GM18498 (cell line): Measurements from ENCODE around the gene NIPAL3.
A peak's percentile ranks its signal among the peaks of the same experiment; 100 is the strongest.

ENCODE experiments used
- ATAC-seq: cut with Tn5 transposase; IDR thresholded peaks from one replicate; pipeline ENCODE4 v1.9.1; 2021; ENCODE audit warnings: mild to moderate bottlenecking, moderate library complexity; ENCODE audit not compliant: unreplicated experiment

NIPAL3 gene

DNA sequence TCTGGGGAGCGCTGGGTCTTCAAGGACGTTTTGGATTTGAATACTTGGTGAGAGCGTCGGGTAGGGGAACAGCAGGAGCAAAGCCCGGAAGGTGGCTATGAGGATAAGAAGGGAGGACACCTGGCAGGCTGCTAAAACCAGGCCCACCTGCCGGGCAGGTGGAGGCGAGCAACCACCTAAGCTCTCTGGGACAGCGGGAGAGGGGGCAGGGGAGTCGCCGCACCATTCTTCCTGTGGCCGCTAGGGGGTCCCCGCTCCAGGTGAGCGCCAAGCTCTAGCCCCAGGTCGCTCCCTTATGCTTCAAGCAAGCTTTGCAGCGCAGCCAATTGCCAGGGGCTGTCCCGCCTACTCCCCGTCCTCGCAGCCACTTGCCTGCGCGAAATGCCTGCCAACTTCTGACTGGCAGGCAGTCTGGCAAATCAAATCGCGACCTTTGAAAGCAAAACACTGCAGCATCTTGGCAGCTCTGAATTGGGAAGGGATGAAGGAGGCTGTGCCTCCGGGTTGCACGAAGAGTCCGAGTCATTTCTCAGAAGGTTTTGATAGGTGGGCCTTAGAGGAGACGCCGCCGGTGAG, at the start of gene NIPAL3:
NIPAL3 (plus strand) TSS at position 469 of the 576 bp plus-strand sequence. CDS start 3,746 bp downstream, outside the sequence.
- peak; percentile 96 for ATAC-seq

DNA sequence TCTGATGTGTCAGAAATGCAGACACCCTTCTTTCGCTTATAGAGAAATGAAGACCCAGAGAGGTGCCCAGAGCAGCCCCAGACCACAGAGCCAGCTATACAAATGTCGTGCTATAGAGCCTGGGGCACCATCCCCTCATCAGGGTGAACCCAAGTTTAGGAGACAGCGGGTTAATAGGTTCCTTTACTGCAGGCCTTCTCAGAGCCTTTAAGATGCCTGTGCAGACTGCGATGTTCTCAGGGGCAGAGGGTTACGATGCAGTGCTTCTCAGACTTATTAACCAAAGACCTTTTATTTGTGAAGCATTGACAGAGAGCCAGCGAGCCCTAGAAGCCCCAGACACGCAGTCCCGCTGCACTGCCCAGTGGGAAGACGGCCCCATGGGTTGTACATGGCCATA, 48.9 kb upstream of the NIPAL3 start:
- ATAC-seq = no peak

DNA sequence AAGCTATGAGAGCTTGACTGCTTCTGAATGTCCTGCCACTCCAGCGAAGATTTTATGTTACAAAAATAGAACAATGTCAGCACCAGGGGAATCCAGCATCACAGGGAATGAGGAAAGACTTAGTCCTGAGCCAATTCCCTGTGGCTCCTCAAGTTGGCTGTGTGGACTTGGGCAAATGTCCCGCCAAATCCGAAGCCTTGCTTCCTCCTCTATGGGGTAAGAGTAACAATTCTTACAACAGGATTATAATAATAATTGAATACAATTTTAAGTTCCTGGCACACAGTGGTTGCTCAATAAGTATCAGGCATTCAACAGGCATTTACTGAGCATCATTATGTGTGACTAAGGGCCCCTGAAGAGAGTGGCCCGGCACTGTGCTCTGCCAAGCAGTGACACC, 46.4 kb upstream of the NIPAL3 start:
- ATAC-seq = no peak

DNA sequence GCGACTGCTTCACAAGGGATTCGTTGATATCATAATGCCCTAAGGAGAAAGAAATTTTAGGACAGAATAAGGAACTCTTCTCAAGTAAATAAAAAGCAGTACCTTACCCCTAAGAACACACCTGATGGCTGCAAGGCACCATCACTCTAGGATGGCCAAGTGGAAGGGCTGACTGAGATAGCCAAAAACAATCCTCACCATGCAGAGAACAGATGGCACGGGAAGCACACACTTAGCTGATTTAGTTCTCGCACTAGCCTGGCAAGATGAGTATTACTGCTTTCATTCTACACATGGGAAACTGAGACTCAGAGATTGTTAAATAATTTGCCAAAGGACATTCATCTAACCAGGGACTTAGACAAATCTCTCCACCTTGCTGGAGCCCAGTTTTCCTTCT, 45.8 kb upstream of the NIPAL3 start:
- no peak for ATAC-seq

DNA sequence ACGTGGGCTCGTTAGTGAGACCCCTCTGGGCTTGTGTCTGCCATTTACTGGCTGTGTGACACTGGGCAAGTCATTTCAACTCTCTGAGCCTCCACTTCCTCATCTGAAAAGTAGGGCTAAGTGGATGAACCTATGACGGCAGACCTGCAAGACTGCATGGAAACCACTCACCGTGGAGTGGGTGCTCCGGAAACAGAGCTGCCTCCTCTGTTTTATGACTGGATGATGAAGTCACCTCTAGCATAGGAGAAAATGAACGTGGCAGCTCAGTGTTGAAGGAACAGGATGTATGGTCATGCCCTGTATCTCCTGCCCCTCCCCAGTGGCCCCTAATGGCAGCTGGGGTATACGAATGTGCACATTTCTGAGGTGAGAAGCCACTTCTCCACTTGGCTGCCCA, 42.6 kb upstream of the NIPAL3 start:
- no peak for ATAC-seq

DNA sequence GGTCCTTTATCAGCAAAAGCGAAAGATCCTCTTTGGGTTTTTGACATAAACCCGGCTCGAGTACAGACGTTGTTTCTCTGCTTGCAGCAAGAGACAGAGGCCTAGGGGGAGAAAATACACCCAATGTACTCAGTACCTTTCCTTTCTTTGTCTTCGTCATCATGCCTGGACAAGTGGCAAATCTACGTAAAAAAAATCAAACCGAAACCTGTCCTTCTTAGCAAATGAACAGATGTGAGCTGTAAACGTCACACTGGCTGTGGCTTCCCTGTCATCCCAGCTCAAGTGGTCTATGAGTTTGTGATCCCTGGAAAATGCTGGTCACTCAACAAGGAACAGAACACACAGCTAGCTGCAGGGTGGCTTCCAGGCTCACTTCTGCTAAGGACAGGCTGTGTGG, 41.9 kb upstream of the NIPAL3 start:
- ATAC-seq = no peak

DNA sequence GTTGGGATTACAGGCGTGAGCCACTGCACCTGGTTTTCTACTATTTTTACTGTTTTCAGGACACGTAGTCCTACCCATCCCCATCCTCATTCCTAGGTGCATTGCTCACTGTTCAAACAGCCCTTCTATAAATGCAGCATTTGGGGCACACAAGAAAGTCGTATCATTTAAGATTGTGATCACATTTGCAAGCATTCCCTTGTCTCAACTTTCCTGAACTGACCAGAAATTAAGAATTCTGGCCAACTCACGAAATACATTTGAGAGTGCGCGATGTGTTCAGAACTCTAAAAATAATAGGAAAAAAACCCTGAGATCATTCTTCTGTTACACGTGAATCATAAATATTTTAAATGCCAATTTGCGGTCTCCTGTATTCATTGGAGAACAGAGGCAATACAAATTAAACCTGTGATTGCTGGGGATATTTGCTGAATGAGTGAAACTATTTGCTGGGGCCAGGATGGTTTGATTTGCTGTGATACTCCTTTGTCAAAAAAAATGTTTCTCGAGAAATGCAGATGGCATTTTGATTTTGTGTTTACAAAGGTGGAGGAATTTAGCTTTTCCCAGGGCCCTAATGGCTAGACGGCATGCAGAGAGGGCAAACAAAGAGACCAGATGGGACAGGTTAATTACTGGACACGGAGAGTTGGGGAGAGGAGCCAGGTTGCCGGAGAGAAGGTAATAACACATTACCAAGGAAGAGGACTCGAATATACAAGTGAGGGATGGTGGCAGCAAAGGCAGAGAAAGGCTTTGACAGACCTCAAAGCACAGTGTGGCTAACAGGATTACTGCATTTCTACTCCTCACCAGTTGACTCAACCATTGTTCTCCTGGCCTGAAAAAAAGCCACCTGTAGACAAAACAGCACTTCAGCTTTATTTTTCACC, 40.5 kb upstream of the NIPAL3 start:
- no peak for ATAC-seq

DNA sequence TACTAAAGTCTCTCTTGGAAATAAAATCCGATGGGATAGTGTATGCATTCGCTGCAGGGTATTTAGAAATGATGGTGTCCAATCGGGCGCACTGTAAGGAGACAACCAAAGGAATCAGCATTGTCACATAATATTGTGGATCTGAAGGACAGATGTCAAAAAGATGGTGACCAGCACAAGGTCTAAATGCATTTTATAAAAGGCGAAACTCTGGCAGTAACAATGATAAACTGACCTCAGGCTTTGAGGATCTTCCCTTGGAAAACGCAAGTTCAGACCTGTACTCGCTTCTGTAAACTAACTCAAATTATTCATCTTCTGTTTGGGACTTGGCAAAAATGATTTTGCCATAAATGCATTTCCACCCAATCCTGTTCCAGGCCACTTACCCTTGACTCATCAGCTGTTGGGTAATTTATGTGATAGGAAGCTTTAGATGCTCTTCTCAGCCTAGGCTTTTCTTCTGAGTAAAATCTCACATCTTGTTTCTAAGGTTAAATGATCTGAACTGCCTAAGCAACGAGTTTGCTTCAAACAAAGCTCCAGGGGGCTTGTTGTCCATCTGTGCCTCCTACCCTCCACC, 35.8 kb upstream of the NIPAL3 start:
- ATAC-seq = no peak

DNA sequence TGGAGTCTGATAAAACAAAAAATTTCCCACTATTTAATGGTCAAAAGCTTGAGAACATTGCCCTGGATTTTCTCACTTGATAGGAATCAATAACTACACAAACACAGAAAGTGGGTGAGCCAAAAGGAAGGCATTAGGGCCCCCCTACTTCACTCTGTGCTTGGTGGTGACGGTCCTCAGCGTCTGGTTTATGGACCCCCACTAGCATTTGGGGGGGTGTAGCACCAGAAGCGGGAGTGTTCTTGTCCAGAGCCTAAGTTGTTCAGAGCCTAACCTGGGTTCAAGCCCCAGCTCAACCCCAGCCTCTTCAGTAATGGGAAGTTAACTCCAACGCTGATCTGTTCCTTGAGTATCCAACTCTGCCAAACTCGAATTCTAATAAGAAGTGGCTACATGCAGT, 35.1 kb upstream of the NIPAL3 start:
- ATAC-seq = no peak

DNA sequence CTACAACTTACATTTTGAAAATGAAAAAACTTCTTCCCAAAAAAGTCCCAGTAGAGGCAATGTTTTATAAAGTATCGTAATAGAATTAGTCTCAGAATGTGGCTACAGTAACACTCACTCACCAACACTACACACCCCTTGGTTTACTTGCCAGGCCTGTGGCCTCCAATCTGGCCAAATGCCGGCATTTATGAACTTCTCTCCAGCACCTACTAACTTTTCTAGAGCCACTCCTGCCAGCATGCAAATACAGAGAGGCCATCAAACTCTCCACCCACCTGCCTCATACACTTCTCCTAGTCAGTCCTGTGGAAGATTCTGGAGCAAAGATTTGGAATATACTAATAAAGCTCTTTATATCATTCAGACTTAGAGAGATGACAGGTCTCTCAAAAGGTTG, 34.3 kb upstream of the NIPAL3 start:
- no peak for ATAC-seq

DNA sequence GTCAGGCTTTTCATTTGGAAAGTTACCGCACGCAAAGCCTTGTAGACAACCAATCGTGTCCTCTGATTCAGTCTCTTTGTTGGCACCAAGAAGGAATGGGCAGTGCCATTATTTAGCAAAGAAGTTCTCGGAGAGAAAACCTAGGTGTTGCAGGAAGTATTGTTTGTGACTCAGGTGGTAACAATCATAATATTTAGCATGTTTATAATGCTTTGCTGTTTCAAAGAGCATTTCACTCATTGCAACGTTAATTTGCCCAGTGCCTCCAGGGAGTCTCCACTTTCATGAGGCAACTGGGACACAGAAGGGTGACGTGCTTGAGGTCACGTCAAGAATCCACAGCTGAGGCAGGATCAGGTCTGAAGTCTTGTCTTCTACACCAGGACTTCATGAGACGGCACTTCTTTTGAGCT, 33.4 kb upstream of the NIPAL3 start:
- no peak for ATAC-seq

DNA sequence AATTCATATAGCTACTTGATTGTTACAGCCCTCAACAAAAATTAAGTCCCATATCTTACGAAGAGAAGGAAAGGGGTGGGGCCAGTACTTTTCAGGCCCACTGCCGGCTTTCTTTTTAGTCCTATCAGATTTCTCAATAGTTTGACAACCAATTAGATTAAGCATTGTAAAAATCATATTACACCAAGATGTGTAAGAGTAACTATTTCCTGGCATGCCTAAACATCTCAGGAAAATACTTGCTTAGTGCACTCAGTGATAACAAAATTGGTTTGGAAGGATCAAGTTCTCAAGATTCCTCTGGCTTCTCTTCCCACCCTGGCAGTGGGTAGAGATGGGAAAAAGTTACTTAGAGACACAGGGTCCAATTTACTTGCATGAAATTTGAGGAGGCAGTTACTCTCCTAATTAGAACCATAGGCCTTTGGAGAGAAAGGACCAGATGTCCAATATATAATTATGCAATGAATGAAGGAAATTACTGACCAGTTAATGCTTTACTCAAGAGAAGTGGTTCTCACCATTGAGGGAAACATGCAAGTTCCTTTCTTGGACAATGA, 32.1 kb upstream of the NIPAL3 start:
- no peak for ATAC-seq

DNA sequence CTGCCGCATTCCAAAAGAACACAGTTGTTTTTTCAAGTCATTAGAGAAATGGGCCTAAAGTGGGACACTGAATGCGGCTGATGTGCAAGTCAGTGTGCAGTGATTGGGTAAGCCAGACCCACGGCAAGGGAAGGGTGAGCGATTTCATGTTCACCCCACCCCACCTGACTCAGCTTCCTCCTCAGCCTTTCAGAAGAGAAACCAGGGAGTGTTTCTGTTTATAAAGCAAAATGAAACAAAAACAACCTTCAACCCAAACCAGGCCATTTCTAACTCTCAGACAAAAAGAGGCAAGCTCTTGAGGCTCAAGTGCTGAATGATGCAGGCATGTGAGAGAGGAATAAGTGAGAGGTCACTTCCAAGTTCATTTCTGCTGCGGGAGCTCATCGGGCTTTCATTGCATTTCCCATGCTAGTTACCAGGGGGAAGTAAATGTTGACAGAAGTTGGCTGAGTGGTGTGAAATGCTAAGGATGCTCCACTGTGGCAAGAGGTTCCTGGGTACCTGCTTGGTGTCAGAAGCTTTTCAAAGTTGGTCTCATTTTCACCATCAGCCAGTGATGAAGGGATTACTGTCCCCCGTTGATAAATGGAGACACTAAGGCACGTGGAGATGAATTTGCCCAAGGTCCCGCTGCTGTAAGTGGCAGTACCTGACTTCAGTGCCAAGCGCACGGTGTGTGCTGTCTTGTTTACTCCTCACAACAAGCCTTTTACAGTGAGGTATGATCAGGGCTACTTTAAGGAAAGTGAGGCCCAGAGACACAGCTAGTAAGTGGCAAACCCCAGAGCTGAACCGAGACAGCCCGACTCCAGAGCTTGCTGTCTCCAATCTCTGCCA, 31.1 kb upstream of the NIPAL3 start:
- ATAC-seq = peak; percentile 64

DNA sequence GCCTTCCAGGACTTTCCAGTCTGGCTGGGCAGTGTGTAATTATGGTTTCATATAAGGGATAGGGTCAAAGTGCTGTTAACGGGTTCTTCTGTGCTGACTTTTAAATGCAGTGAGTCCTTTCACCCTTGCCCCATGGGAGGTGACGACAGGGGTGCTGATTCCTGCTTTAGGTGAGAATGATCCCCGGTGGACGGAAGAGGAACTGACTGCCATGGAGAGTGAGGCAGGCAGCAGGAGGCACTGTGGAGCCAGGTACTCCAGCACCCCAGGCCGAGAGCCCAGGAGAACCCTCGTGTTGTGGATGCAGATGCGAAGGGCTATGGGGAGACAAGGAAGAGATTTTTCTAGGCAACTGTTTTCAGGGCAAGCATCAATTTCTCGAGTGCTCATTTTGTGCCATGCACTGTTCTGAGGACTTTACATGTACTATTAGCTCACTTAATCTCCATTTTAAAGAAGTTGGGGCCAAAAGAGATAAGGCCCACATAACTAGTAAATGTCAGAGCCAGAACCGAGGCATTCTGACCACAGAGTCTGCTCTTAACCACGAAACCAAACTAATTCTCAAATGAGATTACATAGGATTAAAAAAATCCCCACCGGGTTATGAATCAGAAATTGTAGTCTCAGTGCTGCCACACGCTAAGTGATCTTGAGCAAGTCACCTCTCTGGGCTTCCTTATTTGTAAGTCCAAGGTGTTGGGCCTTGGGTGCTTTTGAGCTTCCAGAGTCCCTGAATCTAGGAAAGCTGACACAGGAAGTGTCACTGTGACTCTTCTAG, 30.3 kb upstream of the NIPAL3 start:
- no peak for ATAC-seq

DNA sequence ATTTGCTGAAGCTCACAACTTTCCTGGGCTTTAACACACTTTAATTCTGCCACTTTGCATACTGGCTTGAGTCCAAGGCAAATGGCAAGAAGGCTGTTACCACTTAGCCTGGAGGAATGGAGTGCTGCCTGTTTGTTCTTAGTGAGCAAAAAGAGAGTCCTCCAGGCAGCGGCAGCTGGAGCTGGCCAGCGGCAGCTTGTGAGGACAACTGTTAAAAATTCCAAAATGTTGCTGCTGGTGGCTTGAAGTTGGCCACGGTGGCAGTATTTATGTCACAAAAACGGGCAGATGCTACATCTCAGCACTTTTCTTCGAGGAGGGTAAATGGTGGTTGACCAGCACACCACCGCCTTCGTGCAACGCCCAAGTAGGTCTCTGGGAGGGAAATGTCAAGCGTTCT, 29.4 kb upstream of the NIPAL3 start:
- ATAC-seq = no peak

DNA sequence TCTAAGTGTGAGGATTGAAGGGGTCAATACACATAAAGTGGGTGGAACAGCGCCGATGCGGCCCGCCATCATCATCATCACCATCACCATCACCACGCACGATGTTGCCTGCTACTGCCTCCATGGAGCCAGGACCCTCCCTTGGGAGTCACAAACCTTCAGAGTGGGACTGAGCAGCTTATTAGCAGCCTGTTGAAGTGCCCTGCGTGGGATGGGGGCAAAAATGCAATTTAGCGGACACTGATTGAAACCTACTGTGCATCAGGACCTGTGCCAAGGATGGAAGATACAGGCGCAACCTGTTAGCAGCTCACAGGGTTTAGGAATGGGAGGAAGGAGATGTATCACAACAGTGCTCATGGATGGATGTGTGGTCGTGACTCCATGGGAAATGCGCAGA, 28.7 kb upstream of the NIPAL3 start:
- no peak for ATAC-seq

DNA sequence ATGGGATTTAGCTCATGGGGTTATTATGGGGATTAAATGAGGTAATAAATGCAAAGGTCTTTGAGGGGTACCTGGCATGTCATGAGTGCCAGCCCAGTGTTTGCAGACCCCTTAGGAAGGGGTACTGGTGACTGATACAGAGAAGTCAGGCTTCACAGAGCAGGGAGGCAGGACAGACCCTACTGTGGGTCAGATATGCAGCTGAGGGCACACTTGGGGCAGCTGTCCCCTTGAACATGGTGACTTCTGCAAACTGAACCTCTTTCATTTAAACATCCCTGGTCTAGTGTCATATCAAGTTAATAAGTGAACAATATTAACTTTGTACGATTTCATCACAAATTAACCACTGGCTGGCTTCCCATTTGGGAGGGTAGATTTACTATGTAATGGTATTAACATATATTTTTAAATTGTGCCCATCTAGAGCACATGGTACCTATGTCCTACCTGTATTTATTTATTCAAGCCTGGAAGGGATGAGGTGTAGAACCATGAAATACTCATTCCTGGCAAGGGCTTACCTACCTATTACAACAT, 27.9 kb upstream of the NIPAL3 start:
- ATAC-seq = no peak

DNA sequence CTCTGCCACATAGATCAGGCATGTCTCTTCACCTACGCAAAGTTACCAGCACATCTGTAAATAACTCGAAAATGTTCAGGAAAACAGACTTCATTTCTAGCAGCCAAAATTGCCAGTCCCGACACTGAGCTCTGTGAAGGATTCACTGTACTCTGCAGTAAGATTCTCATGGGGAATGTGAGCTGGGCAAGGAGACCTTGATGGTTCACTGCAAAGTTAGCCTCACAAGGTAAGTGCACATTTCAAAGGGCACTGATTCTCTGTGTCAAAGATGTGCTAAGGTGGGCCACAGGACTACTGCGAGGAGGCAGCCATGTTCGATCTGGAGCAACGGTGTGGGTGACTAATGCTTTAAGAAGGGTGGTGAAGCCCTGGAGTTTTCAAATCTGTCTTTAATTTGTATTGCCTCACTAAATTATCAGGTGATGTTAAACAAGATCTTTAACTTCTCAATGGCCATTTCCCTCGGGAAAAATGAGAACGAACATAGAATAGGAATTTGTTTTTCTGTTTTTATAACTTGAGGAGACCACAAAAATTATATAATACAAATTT, 27.2 kb upstream of the NIPAL3 start:
- no peak for ATAC-seq

DNA sequence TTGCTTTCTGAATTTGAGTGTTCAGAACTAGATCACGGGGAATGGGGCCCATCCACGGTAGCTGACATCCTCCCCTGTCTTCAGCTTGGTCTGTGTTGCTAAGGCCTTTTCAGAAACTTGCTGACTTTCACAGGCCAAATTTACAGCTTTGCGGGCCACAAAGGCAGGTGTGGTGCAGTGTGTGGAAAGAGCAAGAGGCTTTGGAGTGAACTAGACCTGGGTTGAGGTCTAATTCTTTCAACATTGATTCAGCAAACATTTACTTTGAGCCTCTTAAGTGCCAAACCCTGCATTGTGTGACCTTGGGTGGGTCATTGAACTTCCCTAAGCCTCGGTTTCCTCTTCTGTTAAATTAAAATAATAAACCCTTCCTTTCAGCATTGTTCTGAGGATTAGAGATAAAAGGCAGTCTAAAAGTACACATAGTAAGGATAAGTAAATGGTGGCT, 26.3 kb upstream of the NIPAL3 start:
- no peak for ATAC-seq
